GM21447 (cell line): ENCODE results near the gene TIMP4.

Experiments used
- ATAC-seq: cut with Tn5 transposase; IDR thresholded peaks from one replicate; pipeline ENCODE4 v1.9.1; 2021; ENCODE audit not compliant: unreplicated experiment

The TIMP4 gene

GRCh38 chr3:12186046-12186445, 27.3 kb upstream of the TIMP4 start:
- ATAC-seq: no peak

- no peak for ATAC-seq
These were observed 26.5 kb upstream of the TIMP4 start for GRCh38 chr3:12185172-12185710.

GRCh38 chr3:12184541-12184940, 25.8 kb upstream of the TIMP4 start:
- ATAC-seq: no peak

- ATAC-seq: no peak
These were observed 24.2 kb upstream of the TIMP4 start for GRCh38 chr3:12182687-12183441.

DNA sequence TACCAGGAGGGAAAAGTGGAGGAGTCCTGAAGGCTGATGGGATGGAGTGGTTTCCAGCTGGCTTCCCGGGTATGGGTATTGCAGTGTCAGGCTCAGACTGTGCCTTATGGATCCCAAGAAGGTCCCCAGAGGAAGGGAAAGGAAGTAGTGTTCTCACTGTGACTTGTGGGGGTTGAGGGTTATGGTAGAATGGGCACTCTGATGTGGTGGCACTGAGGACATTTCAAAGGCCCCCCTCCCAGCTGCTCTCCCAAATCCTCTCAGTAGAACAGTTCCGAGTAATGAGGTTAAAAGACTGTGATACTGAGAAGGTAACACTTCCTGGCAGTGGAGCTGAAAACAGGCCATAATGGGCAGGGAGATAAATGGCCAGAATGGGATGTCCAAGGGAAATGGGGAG, 23.1 kb upstream of the TIMP4 start:
- ATAC-seq: no peak

GRCh38 chr3:12181301-12181700, 22.6 kb upstream of the TIMP4 start:
- no peak for ATAC-seq

DNA sequence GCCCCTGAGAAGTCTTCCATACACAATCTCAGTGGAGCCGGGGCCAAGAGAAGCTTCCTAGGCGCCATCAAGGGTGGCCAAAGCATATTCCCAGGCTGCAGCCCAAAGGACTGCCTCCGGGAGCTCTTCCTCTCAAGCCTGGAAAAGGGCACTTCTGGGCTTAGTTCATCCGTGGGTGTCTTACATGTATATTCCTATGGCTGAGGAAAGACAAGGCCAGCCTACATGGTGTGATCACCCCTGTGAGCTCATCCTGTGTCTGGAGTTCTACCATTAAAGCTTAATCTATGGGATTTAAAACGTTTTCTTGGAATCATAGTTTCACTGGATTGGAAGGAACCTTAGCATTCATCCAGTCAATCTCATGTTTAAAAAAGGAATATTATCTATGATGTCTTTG, 21.9 kb upstream of the TIMP4 start:
- no peak for ATAC-seq

DNA sequence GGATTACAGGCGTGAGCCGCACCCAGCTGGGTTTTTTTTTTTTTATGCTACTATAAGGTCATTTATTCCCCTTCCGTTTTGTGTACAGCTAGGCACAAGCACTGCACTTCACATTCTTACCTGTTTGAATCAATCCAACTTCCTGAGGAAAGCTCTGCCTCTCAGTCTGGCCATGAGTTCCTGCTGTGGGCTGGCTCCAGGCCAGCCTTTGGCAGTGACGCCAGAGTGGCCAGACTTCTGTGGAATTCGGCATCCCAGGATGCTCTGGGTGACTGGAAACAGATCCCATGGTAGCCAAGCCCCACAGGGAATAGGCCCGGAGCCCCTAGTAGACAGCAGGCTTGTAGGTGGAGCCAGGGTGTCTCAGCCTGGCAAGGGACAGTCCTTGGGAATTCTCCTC, 21.5 kb upstream of the TIMP4 start:
- no peak for ATAC-seq

DNA sequence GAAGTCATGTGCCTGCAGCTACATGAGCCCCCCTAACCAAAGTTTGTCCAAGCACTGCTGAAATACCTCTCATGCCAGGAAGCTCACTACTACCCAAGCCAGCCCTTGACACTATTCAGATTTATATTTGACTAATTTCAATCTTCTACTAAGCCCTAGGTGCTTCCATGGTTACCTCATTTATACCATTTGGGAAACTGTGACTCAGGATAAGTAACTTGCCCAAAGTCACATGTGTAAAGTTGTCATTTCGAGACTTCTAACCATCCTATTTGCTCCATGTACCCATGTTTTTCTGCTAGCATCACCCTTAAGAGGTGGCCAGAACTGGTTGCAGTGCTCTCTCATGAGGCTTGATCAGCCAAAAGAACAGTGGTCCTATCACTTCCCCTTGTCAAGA, 20.7 kb upstream of the TIMP4 start:
- ATAC-seq: no peak

DNA sequence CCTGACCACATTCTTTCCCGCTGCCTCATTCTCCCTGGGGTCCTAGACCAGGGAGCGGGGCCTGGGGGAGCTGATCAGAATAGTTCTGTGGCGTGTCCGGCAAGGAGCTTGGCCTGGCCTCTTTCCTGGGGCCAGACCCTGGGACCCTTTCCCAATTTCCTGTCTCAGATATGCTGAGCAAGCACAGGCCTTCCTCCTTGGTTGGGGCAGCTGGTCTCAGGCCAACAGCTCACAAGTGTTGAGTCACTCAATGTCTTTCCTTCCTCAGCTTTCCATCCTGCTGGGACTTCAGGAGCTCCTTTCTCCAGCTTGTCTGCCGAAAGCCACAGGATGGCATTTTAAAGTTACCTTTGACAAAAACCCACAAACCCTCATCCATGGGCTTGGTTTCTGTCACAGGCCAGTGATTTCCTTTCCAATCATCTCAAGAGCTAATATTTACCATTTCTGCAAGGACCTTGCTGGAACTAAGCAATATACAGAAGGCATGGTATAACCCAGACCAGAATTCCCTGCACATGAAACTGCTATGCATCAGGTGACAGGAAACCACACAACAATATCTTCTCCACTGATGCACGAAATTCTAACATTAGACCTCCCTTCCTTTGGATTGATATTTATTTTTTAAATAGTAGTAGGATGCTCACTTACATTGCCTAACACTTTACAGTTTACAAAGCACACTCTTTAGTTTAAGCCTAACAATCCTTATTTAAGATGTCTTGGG, 19.5 kb upstream of the TIMP4 start:
- ATAC-seq: no peak

DNA sequence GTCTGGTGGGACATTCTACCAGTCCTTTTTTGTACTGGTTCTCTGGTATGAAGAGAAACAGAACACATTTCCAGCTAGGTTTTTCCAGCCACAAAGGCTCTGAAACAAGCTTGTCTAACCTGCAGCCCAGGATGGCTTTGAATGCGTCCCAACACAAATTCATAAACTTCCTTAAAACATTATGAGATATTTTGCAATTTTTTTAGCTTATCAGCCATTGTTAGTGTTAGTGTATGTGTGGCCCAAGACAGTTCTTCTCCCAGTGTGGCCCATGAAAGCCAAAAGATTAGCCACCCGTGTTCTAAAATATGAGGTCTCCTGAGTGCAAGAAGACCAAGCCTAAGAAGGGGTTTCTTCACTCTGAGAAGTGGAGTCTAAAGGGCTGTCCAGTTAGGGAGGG, 18.4 kb upstream of the TIMP4 start:
- ATAC-seq: no peak

DNA sequence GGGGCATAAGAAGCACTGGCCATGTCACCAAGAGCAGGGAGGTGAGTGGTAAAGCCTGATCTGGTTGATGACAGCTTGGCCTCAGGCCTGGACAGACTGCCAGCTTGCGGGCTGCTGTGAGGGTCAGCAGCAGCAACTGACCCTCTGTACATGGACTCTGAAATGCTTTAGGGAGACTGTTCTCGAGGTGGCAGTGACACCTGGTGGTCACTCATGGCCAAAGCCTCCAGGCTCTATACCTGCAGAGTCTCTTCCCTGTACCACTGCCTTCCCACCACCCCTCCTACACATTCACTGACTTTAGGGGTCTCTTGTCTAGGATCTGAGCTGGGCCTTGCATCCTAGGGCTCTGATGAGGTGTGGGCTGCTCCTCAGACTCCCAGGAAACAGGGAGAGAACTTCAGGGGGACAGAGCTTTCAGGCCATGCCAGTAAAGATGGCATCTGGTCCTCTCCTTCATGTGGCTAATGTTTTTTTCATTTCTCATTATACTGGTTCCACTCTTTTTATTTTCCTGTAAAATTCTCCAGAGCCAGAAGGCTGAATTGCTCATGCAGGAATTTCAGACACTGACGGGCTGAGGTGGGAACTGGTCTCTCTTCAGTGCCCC, 17.2 kb upstream of the TIMP4 start:
- peak; percentile 50 for ATAC-seq

DNA sequence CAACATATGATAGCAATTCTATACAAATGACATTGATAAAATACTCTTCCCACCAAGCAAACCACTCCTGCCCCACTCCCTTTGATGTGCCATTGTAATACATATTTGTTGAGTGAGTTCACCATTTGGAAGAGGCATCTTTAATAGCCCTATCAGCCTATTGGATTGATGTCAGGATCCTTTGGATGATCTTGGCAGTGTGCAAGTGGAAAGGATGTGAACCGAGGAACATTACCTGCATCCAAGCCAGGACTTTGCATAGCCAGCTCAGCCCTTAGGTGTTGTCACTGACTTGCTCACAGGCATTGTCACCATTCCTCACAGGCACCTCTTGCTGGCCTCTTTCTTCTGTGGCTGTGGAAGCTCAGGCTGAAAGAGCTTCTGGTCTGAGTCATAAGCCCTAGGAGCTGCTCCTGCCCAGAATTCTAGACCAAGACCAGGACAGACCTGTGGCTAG, 16.5 kb upstream of the TIMP4 start:
- no peak for ATAC-seq

DNA sequence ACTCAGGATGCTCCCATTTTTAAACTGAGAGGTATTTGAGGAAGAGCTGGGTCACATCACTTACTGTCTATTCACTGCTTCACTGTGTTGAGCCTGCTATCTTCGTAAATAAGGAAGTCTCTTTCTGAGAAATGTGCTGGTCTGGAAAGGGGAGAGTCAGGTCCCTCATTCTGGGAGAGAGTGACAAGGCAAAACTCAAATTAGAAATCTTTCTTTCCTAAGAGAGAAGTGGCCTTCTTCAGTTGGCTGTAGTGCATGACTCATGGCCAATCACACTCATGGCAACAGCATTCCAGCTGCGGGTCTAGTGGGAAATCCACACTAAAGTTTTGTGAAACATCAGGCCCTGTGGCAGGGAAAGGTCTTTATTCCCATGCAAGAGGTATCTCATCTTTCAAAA, 11.5 kb upstream of the TIMP4 start:
- ATAC-seq: no peak

- no peak for ATAC-seq
These were observed 7.2 kb upstream of the TIMP4 start for GRCh38 chr3:12165909-12166308.

DNA sequence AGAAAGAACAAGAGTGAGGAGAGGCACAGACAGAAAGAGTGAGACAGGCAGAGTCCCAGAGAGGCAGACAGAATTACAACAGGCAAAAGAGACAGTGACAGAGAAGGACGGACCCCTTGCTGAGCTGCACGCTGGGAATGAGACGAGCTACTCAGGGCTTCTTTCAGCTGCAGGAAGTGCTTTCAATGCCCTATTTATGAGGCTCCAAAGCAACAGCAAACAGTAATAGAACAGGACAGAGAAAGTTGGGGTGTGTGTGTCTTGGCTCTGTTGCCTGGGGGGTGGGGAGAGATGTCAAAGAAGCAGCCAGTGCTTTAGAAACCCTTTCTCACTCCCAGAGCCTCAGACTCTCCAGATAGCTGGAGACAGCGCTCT, 502 bp upstream of the TIMP4 start:
- no peak for ATAC-seq

GRCh38 chr3:12157026-12157425, 1.7 kb downstream of the TIMP4 start:
- no peak for ATAC-seq

GRCh38 chr3:12155828-12156227, 2.9 kb downstream of the TIMP4 start:
- ATAC-seq: no peak

DNA sequence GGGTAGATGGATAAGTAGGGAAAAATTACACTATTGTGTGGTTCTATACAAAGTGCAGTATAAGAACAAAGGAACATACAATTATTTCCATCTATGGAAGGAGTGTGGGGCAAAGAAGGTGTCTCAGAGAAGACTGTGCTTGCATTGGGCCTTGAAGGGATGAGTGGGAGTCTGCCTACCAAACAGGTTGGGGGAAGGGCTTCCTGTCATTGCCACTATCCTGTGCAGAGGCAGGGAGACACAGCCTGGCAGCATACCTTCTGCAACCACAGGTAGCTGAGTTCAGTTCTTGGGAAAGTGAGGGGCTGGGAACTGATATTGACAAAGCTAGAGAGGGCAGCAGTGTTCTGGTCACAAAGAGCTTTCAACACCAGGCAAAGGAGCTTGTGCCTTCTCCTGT, 3.4 kb downstream of the TIMP4 start:
- no peak for ATAC-seq

DNA sequence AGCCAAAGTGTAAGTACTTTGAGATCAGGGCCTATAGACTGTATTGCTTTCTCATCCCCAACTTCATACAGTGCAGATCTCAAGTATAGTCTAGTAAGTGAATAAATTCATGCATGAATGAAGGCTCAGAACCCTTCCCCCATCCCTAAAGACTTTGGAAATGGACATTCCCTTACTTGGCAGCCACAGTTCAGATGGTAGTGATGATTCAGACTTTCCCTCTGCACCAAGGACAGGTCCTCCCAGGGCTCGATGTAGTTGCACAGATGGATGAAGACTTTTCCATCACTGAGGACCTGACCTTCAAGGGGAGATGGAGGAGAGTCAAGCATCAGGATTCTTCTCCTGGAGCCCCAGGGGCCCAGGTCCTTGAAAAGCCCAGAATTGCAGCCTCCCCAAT, 4.6 kb downstream of the TIMP4 start:
- no peak for ATAC-seq

DNA sequence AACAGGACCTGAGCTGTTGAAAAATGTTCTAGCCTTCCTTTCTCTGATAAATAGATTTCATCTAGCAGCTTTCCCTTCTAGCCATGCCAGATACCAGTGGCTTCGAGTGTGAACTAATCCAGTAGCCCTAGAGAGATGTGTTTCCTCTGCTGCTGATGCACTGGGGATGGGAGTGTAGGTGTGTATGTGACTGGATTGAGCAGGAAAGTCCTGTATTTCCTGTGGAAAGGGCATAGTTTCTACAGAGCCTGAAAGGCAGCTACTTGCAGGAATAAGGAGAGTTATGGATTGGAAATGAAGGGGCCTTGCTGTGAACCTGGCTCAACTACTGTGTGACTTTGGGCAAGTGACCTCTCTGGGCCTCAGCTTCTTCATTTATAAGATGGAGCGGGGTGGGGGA, 8.6 kb downstream of the TIMP4 start:
- ATAC-seq: no peak

DNA sequence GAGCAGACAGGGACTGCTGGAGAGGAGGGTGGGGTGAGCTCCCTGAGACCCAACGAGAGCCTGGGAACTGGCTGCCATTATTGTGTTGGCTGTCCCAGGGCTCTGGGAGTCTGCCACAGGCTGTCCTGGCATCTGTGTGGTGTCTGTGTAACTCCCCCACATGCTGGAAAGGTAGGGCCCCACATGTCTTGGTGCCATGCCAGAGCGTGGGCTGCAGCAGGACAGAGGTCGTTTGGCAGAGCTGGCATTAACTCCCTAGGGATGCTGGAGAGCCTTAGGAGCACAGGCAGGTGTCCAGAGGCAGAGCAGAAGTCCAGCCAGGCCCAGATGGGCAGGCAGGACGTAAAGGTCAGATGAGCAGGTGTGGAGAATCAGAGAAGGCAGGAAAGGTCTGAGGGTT, 9.7 kb downstream of the TIMP4 start:
- no peak for ATAC-seq
